ENCODE data around the gene RAB35.
"Not testable (repeated sequence)": the region's sequence is repeated elsewhere in the genome, so short reads cannot be mapped to it uniquely, and the experiment has no call there.

RAB35 gene

GRCh38 chr12:120056739-120057138 lies 59.8 kb downstream of the RAB35 start:
- DNase-seq, result no peak

GRCh38 chr12:120055231-120056000 lies 61.1 kb downstream of the RAB35 start:
- DNase-seq, result no peak

- DNase-seq, result no peak
These were observed 62.3 kb downstream of the RAB35 start for GRCh38 chr12:120054293-120054692.

- DNase-seq, result no peak
These were observed 65.0 kb downstream of the RAB35 start for GRCh38 chr12:120051535-120051934.

GRCh38 chr12:120049426-120049825 lies 67.1 kb downstream of the RAB35 start:
- DNase-seq, result no peak

GRCh38 chr12:120048263-120048662 lies 68.3 kb downstream of the RAB35 start:
- no peak for DNase-seq

GRCh38 chr12:120047072-120047471 lies 69.5 kb downstream of the RAB35 start:
- DNase-seq, result no peak

- not testable (repeated sequence) for DNase-seq
These were observed 71.2 kb downstream of the RAB35 start for GRCh38 chr12:120045367-120045766.

Measured in activated gamma-delta T cell (primary cell).